Amniotic stem cell (primary cell): ENCODE data around the gene CDH22.

Experiments
- DNase-seq: peaks from one replicate; lab custom pipeline; 2025; lab: John Stamatoyannopoulos, UW

CDH22 gene

DNA sequence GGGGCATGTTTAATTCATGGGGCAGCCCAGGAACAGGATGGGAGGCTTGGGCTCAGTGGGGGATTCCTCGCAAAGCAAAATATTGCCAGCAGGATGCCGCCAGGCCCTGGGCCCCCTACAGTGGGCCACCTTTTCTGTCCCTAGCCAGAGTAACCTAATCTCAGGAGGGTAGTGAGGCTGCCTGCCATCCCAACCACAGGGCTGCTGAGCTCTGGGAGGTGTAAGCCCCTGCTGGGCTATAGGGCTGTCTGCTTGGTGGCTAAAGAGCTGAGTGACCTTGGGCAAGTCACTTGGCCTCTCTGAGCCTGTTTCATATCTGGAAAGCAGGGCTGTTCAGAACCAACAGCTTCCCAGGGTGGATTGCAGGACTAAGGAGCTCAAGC is 35.7 kb upstream of the CDH22 start:
- no peak for DNase-seq

DNA sequence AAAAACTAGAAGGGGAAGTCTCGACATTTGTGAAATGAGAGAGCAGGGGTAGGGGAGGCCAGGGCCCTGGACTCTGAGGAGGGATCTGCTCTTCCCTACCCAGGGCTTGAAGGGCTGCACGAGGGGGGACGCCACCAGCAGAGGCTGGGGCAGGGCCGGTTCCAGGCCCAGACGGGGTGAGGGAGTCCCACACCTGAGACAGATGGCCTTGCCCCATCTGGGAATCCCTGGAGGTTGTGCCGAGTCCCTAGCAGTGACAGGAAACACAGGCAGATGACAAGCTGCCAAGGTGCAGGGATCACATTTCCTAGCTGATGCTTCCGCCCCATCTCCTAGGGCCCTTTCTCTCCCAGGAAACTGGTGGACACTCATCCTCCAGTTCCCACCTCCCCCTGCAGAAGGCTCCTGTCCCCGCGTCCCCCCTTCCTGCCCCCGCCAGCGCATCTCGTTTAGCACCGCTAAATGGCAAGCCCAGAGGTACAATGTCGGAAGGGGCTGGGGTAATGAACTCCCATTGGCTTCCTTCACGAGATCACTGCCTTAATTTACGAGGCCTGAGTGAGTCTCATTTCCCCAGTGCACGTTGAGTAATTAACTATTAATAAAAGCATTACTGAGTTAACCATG is 35.2 kb upstream of the CDH22 start:
- DNase-seq = no peak

DNA sequence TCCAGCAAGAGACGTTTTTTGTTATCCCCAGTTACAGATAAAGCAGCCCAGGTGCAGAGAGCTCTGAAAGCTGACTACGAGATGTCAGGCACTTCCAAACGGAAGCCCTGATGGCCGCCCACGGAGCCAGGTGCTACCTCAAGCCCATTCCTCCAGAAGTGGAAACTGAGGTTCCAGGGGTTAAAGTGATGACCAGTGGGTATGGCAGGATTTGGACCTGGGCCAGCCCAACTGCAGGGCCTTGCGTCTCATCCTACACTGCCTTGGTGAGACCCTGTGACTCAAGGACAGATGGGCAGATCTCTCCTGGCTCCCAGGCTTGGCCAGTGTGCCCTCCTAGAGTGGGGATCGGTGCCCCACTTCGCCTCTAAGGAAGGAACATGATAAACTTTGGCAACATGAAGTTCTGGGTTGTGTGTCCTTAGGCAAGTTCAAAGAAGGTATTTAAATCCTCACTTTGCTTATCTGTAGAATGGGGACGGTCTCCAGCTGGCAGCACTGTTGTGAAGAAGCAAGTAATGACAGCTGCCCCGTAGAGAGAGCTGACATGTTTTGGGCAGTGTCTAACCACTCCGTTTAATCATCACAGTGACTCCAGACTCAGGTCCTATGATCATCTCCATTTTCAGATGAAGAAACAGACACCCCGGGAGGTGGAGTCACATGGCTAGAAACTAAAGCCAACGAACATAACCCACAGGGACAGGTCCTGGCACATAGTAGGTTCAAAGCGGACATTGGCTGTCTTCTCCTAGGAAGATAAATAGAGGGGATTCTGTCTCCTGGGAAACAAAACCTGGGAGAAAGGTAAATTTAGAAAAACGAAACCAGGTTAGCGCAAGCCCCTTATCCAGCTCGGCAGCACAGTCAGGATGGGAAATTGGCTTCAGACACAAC is 34.4 kb upstream of the CDH22 start:
- DNase-seq = no peak

DNA sequence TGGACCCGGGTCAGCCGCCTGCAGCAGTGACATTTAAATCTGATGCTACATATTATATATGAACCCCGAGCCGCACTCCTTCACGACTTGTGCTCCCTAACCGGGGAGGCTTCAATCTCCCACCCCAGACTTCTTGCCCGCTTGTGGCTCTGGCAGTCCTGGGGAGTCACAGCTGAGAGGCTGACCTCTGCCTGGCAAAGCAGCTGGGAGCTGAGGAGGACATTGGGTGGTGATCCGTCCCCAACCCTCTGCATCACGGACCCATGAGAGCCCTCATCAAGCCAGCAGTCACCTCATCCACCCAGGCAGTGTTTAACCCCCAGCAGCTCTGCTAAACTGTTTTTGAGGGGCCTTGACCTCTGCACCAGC is 33.7 kb upstream of the CDH22 start:
- no peak for DNase-seq

DNA sequence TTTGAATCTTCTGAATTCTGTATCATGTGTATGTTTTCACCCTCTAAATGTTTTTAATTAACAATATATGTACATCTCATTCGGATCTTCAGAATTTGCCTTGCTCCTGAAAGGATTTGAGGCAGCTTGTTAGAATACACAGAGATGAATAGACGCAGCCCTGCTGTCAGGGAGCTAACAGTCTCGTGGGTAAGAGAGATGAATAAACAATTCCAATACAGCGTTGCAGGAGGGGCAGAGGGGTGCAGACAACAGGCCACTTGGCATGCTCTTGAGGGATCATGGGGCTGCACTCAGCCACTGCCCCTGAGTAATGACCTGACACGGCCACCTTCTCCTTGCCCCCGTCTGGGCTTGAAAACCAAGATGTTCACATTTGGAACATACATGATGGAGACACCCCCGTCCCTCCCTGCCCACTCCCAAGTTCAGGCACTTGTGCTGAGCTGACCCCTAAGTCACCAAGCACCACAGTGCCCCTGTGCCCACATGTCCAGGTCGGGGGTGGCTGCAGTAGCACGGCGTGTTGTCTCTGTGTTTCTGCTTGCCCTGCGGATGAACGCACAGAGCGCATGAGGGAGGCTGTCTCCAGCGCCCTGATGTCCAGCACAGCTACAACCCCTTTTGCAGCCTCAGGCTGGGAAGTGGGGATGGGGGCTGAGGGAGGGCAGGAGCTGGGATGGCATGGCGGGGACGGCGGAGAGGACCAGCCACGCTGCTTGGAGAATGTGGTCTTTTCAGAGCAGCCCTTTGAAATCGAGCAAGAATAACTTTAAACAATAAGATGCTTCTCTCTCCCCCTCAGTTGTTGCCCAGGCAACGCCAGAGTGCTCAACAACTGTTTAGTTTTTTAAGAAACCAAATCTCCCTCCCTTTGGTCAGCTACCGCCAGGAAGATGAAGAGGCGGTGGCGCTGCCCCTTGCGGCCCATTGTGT is 33.0 kb upstream of the CDH22 start:
- DNase-seq = no peak

- no peak for DNase-seq
Measured at GRCh38 chr20:46339037-46339436, 30.7 kb upstream of the CDH22 start.

GRCh38 chr20:46336735-46337134 is 28.4 kb upstream of the CDH22 start:
- DNase-seq = no peak

- DNase-seq = no peak
Measured at GRCh38 chr20:46334303-46334904, 26.1 kb upstream of the CDH22 start.

GRCh38 chr20:46333161-46333991 is 25.1 kb upstream of the CDH22 start:
- no peak for DNase-seq

- no peak for DNase-seq
Measured at GRCh38 chr20:46332373-46333160, 24.3 kb upstream of the CDH22 start.

DNA sequence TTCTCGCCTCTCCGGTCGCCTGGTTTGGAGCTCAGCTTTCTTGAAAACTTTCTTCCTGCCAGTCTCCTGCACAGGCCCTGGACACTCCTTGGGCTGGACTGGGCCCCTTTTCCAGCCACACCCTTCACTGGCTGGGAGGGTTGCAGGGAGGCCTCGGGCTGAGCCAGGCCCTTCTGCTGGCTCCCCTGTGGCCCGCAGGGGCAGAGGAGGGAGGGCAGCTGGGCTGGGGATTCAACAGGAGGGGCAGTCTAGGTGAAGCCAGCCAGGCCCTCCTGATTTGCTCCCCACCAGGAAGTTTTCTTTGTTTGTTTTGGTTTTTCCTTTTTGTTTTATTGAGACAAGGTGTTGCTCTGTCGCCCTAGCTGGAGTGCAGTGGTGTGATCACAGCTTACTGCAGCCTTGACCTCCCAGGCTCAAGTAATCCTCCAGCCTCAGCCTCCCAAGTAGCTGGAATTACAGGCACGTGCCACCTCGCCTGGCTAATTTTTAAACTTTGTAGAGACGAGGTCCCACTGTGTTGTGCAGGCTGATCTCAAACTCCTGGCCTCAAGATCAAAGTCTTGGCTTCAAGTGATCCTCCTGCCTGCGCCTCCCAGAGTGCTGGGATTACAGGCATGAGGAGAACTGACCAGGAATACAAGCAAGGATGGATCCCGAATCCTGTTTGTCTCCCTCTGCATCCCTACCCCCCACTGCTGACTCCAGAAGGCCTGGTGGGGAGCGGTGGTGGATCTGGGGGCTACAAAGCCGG is 23.5 kb upstream of the CDH22 start:
- no peak for DNase-seq

- DNase-seq = no peak
Measured at GRCh38 chr20:46330831-46331371, 22.6 kb upstream of the CDH22 start.

- no peak for DNase-seq
Measured at GRCh38 chr20:46330072-46330763, 21.9 kb upstream of the CDH22 start.

GRCh38 chr20:46328200-46328882 is 20.0 kb upstream of the CDH22 start:
- DNase-seq = no peak

GRCh38 chr20:46327557-46327956 is 19.3 kb upstream of the CDH22 start:
- DNase-seq = no peak

DNA sequence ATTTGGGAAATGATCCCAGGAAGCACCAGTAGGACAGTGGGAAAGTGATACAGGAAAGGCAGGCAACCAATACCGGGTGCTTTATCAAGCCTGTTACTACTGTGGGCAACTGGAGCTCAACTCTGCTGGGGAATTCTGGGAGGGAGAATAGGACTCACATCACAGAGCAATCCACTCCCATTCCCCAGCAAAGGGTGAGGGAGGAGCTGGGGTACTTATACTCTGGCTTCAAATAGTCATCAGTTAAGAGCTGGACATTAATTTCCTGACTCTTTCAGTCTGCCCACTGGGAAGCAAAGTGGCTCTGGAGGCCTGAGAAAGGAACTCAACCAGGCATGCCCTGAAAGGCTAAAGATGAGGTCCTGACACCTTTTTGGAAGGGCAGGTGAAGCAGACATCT is 17.5 kb upstream of the CDH22 start:
- DNase-seq = no peak

- no peak for DNase-seq
Measured at GRCh38 chr20:46324960-46325703, 16.8 kb upstream of the CDH22 start.
